K562 (cell line): ENCODE measurements around the gene POLR2C. TPM values are rescaled to one million over a fixed set of nuclear protein-coding genes. Genes with fewer than 3 reads are reported as not detected.

Source experiments
- ATAC-seq: fragments of 200-7000 bp; cut with Tn5 transposase; 3 replicates; pipeline ENCODE4 v1.9.1; 2020; ENCODE audit warnings: moderate library complexity
- BruUV-seq: library from RNA; stranded (reverse); fragments of 400-500 nt; replicated peaks from 2 replicates; lab custom pipeline; 2021; lab: Mats Ljungman, UMichigan
- CTCF ChIA-PET: fragments of 300-600 bp; formaldehyde crosslinking; extraction: SDS; loops from one replicate; lab custom pipeline; 2021; ENCODE audit warnings: low intra/inter-chr PET ratio; lab: Yijun Ruan, JAX
- POLR2A ChIA-PET: fragments of 300-600, 350-650 bp; sonication (Branson Sonifier 250); formaldehyde crosslinking; extraction: SDS; loops from one replicate; lab custom pipeline; 2021; ENCODE audit warnings: antibody characterized with exemption, inconsistent platforms; lab: Yijun Ruan, JAX
- DNase-seq, 4 experiments: peaks; one replicate each; pipeline versions ENCODE4 v3.0.0 to v3.0.0-alpha.2; 2011 to 2018; ENCODE audit warnings: low spot score in 3 of 4, mixed read lengths in 3 of 4; ENCODE audit errors: extremely low read depth in 1 of 4
- FAIRE-seq: peaks from 2 replicates; lab custom pipeline; 2011; peaks lifted over from hg19 to GRCh38; lab: Jason Lieb, UNC
- H2AFZ ChIP-seq: 2 replicates; pipeline ENCODE4 v1.6.0; 2011; ENCODE audit warnings: low read depth, low read length, control low read depth, inconsistent platforms
- H3K27ac ChIP-seq: fragments of 200-600 bp; 3 replicates; pipeline ENCODE4 v1.8.0; 2011; ENCODE audit warnings: low read depth, mild to moderate bottlenecking, control low read depth, inconsistent platforms, low read length, moderate library complexity, mixed read lengths; ENCODE audit errors: extremely low read depth
- H3K27me3 ChIP-seq, 2 experiments: fragments of 300-600 bp in 1 of 2; 2 replicates in 1 of 2; 3 replicates in 1 of 2; pipeline versions ENCODE4 v1.6.0 to v1.8.0; 2011; ENCODE audit warnings: inconsistent platforms in 2 of 2, low read length in 2 of 2, mild to moderate bottlenecking in 1 of 2, mixed read lengths in 1 of 2, moderate library complexity in 1 of 2; ENCODE audit not compliant: control insufficient read depth in 2 of 2, insufficient read depth in 2 of 2
- H3K36me3 ChIP-seq: fragments of 300-600 bp; 3 replicates; pipeline ENCODE4 v1.8.0; 2011; ENCODE audit warnings: mild to moderate bottlenecking, low read length, inconsistent platforms; ENCODE audit not compliant: control insufficient read depth, insufficient read depth
- H3K4me1 ChIP-seq, 2 experiments: fragments of 200-600 bp in 1 of 2; replicated peaks in 1 of 2; 2 replicates in 1 of 2; 3 replicates in 1 of 2; pipeline versions ENCODE4 v1.5.1 to v1.8.0; 2011; ENCODE audit warnings: inconsistent platforms in 2 of 2, low read length in 2 of 2, mild to moderate bottlenecking in 1 of 2, mixed read lengths in 1 of 2, moderate library complexity in 1 of 2; ENCODE audit not compliant: control insufficient read depth in 2 of 2, insufficient read depth in 2 of 2
- H3K4me2 ChIP-seq: 2 replicates; pipeline ENCODE4 v1.6.1; 2011; ENCODE audit warnings: low read length, control low read depth, inconsistent platforms, mixed read lengths; ENCODE audit not compliant: insufficient read depth
- H3K4me3 ChIP-seq: fragments of 200-600 bp; sonication (generic), shearing (Covaris generic); 2 replicates; pipeline ENCODE4 v1.5.1; 2016; ENCODE audit warnings: control low read depth, inconsistent platforms
- H3K79me2 ChIP-seq: fragments of 200-600 bp; 3 replicates; pipeline ENCODE4 v1.8.0; 2011; ENCODE audit warnings: low read length, inconsistent platforms; ENCODE audit not compliant: control insufficient read depth, insufficient read depth
- H3K9ac ChIP-seq, 2 experiments: 2 replicates each; pipeline versions ENCODE4 v1.6.0 to v1.6.1; 2011; ENCODE audit warnings: low read depth in 2 of 2, low read length in 2 of 2, control low read depth in 1 of 2, inconsistent platforms in 1 of 2, mild to moderate bottlenecking in 1 of 2, mixed read lengths in 1 of 2; ENCODE audit not compliant: insufficient read depth in 1 of 2
- H3K9me1 ChIP-seq: one replicate; pipeline ENCODE4 v1.6.0; 2011; ENCODE audit warnings: inconsistent platforms, mild to moderate bottlenecking, low read length, moderate library complexity; ENCODE audit not compliant: control insufficient read depth, insufficient read depth
- H3K9me3 ChIP-seq: replicated peaks from 2 replicates; pipeline ENCODE4 v1.5.1; 2011; ENCODE audit warnings: low read depth, low read length, inconsistent platforms; ENCODE audit not compliant: control insufficient read depth, insufficient read depth
- H4K20me1 ChIP-seq: replicated peaks from 2 replicates; pipeline ENCODE4 v1.6.1; 2011; ENCODE audit warnings: low read length, inconsistent platforms, mixed read lengths; ENCODE audit not compliant: control insufficient read depth, insufficient read depth
- BCOR ChIP-seq: fragments of 450-650 bp; IDR thresholded peaks from 2 replicates; pipeline ENCODE4 v1.6.1; 2016
- BRD9 ChIP-seq: fragments of 450-650 bp; IDR thresholded peaks from 2 replicates; pipeline ENCODE4 v1.6.1; 2018; ENCODE audit warnings: low read depth; ENCODE audit not compliant: partially characterized antibody
- CBX1 ChIP-seq: sonication (generic); IDR thresholded peaks from 2 replicates; pipeline ENCODE4 v1.6.1; 2016; ENCODE audit warnings: antibody characterized with exemption, low read depth, mild to moderate bottlenecking
- CBX2 ChIP-seq: fragments of 200-600 bp; sonication (generic); IDR thresholded peaks from one replicate; pipeline ENCODE4 v1.6.1; 2012; ENCODE audit warnings: mild to moderate bottlenecking, low read length, inconsistent platforms; ENCODE audit not compliant: insufficient read depth, poor library complexity, severe bottlenecking
- HDAC2 ChIP-seq: fragments of 450-650 bp; IDR thresholded peaks from 2 replicates; pipeline ENCODE4 v1.6.1; 2016; ENCODE audit warnings: mild to moderate bottlenecking
- KDM1A ChIP-seq, 2 experiments: fragments of 450-650 bp; IDR thresholded peaks; 2 replicates each; pipeline ENCODE4 v1.6.1; 2016; ENCODE audit warnings: mild to moderate bottlenecking in 2 of 2
- MAFG ChIP-seq: fragments of 450-650 bp; conservative IDR thresholded peaks from 2 replicates; pipeline ENCODE4 v1.6.1; 2016; ENCODE audit warnings: missing genetic modification characterization, missing compliant biosample characterization
- PTBP1 ChIP-seq: fragments of 200-400 bp; formaldehyde crosslinking; IDR thresholded peaks from 2 replicates; pipeline ENCODE4 v1.6.1; 2017; ENCODE audit warnings: low read depth, low read length
- RBM25 ChIP-seq: fragments of 200-400 bp; formaldehyde crosslinking; IDR thresholded peaks from 2 replicates; pipeline ENCODE4 v1.6.1; 2018; ENCODE audit warnings: low read length, low read depth, moderate library complexity; ENCODE audit not compliant: severe bottlenecking
- RCOR1 ChIP-seq, 2 experiments: IDR thresholded peaks; 2 replicates each; pipeline ENCODE4 v1.6.1; 2012; ENCODE audit warnings: low read depth in 2 of 2, low read length in 2 of 2, borderline replicate concordance in 1 of 2, improper control_type of control experiment in 1 of 2
- SMARCA5 ChIP-seq: fragments of 450-650 bp; IDR thresholded peaks from 2 replicates; pipeline ENCODE4 v1.6.1; 2016
- TFE3 ChIP-seq: fragments of 450-650 bp; formaldehyde crosslinking; IDR thresholded peaks from 2 replicates; pipeline ENCODE4 v1.4.0; 2020; ENCODE audit warnings: mild to moderate bottlenecking, mixed read lengths
- XRCC3 ChIP-seq: fragments of 450-650 bp; IDR thresholded peaks from 2 replicates; pipeline ENCODE4 v1.6.1; 2017; ENCODE audit warnings: mild to moderate bottlenecking, moderate library complexity
- ZFP36 ChIP-seq: fragments of 150-350 bp; IDR thresholded peaks from 2 replicates; pipeline ENCODE4 v1.6.1; 2018; ENCODE audit warnings: low read length, low read depth; ENCODE audit not compliant: partially characterized antibody
- ZFP91 ChIP-seq: sonication (generic); formaldehyde crosslinking; IDR thresholded peaks from 2 replicates; pipeline ENCODE4 v1.8.0; 2022; ENCODE audit warnings: mild to moderate bottlenecking, missing genetic modification reagents
- ZFX ChIP-seq: sonication (generic); formaldehyde crosslinking; IDR thresholded peaks from 2 replicates; pipeline ENCODE4 v1.8.0; 2022; ENCODE audit warnings: mild to moderate bottlenecking, missing genetic modification reagents, moderate library complexity
- ZNF232 ChIP-seq: sonication (generic); formaldehyde crosslinking; IDR thresholded peaks from 2 replicates; pipeline ENCODE4 v1.8.0; 2022; ENCODE audit warnings: mild to moderate bottlenecking, missing genetic modification reagents
- ZSCAN29 ChIP-seq: fragments of 450-650 bp; IDR thresholded peaks from 2 replicates; pipeline ENCODE4 v1.6.1; 2017
- WGBS: fragments of 100-300 bp; shearing (Covaris generic); methylation state at CpG from one replicate; pipeline ENCODE4 v1.1.6; 2016; ENCODE audit warnings: low coverage, mixed read lengths; ENCODE audit not compliant: insufficient coverage; ENCODE audit errors: missing lambda C conversion rate; 5-methylcytosine and 5-hydroxymethylcytosine counted together
- in situ Hi-C: fragments of 300-500 bp; cut with MboI; formaldehyde crosslinking; loops from 4 replicates; pipeline ENCODE4 v1.15.0; 2018; ENCODE audit warnings: inconsistent platforms, mixed read lengths
- intact Hi-C: fragments of 100-400 bp; cut with micrococcal nuclease; formaldehyde crosslinking; loops from 2 replicates; pipeline ENCODE4 v1.14.2; 2022
- polyA plus RNA-seq, 8 experiments: library from polyadenylated mRNA; depleted of rRNA in 4 of 8; stranded (reverse) in 5 of 8; unstranded in 3 of 8; fragments of >200 nt; fragmentation: Nextera tagmentation in 2 of 8; fragmentation: Illumina TruSeq in 1 of 8; extraction: Ambion mirVana in 2 of 8; extraction: Trizol in 1 of 8; gene quantifications; 2 replicates each; pipeline versions ENCODE4 v1.2.1 to v1.2.3, GENCODE V29; 2011 to 2014; ENCODE audit warnings: inconsistent platforms in 1 of 8, missing spikeins in 1 of 8
- total RNA-seq, 7 experiments: library from RNA; depleted of rRNA in 6 of 7; stranded (reverse); fragments of >200 nt in 6 of 7; fragmentation: Illumina TruSeq in 2 of 7; extraction: Trizol in 2 of 7; gene quantifications; 2 replicates each; pipeline versions ENCODE4 v1.2.1 to v1.2.3, GENCODE V29; 2011 to 2021; ENCODE audit warnings: low replicate concordance in 1 of 7

The POLR2C gene
- total and polyA plus RNA-seq, 9 of the 15 experiments (the other 6 are each of a cell fraction or from before 2014, with no cell fraction given), result 70.3 to 163 (median 92.3) TPM

- Histone ChIP-seq H3K4me1 (peaks cover 27 to 62% of the 10 kb centered on the region in 2 experiments), H2AFZ (peak overlapping the region; percentile 80), H3K27me3 (no peaks in the 10 kb centered on the region), H3K9me1 (no peaks in the 10 kb centered on the region), H3K9me3 (no peaks in the 10 kb centered on the region), H3K36me3 (no peaks in the 10 kb centered on the region), H3K79me2 (no peaks in the 10 kb centered on the region), H3K9ac (peak overlapping the region; percentile 20 to 26; a peak in 1 of 4 replicates), H3K27ac (peak overlapping the region; percentile 15; the same call in 1 of the 3 replicates), H4K20me1 (no peaks in the 10 kb centered on the region), H3K4me3 (no peak overlapping the region), H3K4me2 (peak overlapping the region; percentile 39; the same call in 1 of the 2 replicates)
- in situ Hi-C loops, result no loop called here
- no peak for ATAC-seq
- DNase-seq, result no peak
- intact Hi-C loops, result no loop called here
- FAIRE-seq, result no peak
- 59% methylated on average over 6 of the region's 6 CpGs for WGBS
- ChIA-PET CTCF (no interaction called here), POLR2A (interaction anchor here (0.6 to 1.1 kb wide), 3 partner anchors 8 to 220 kb away, joined by 3 to 6 read pairs (median 4); partner anchors contain the start of gene POLR2C)
- no TSS peak for BruUV-seq
- TF ChIP-seq SMARCA5, result peak; percentile 86; the same call in 1 of the 2 replicates
- no peak for TF ChIP-seq ZFP91
- TF ChIP-seq PTBP1, result 0 out of 2 replicates have a peak, but pooled peaks have one; percentile 46
- TF ChIP-seq ZSCAN29, result no peak
- peak; percentile 92 for TF ChIP-seq RBM25
- peak; percentile 85 to 88 for TF ChIP-seq KDM1A (IDR thresholded peaks at IDR 0.05)
- 0 out of 2 replicates have a peak, but pooled peaks have one; percentile 36 for TF ChIP-seq CBX1
- peak; percentile 55 for TF ChIP-seq BRD9
- peak in 1 of 2 experiments; percentile 66; a peak in 2 of 4 replicates for TF ChIP-seq RCOR1 (IDR thresholded peaks at IDR 0.05; ENCODE audit: borderline replicate concordance in 1 of 2, low read depth in 2 of 2, low read length in 2 of 2)
- no peak for TF ChIP-seq MAFG (tag)
- no peak for TF ChIP-seq TFE3 (CRISPR knock-in tag)
- no peak for TF ChIP-seq ZNF232 (CRISPR knock-in tag)
- TF ChIP-seq HDAC2, result peak; percentile 85
- TF ChIP-seq ZFP36, result peak; percentile 91
- no peak for TF ChIP-seq CBX2
- no peak for TF ChIP-seq ZFX (CRISPR knock-in tag)
- peak; percentile 97 for TF ChIP-seq BCOR
- TF ChIP-seq XRCC3, result no peak
Observed at GRCh38 chr16:57480754-57481230, 18.3 kb downstream of the POLR2C start.
